K562 (cell line): Measurements from ENCODE around the gene SLC22A23. TPM values are rescaled to one million over a fixed set of nuclear protein-coding genes. Genes with fewer than 3 reads are reported as not detected.

Source experiments
- CBX2 ChIP-seq: fragments of 200-600 bp; sonication (generic); IDR thresholded peaks from one replicate; pipeline ENCODE4 v1.6.1; 2012; ENCODE audit warnings: mild to moderate bottlenecking, low read length, inconsistent platforms; ENCODE audit not compliant: insufficient read depth, poor library complexity, severe bottlenecking
- FOXP1 ChIP-seq: sonication (generic); formaldehyde crosslinking; IDR thresholded peaks from 2 replicates; pipeline ENCODE4 v1.8.0; 2022; ENCODE audit warnings: mild to moderate bottlenecking, missing genetic modification reagents
- HNRNPUL1 ChIP-seq: fragments of 200-400 bp; formaldehyde crosslinking; IDR thresholded peaks from 2 replicates; pipeline ENCODE4 v1.6.1; 2017; ENCODE audit warnings: low read length
- MAZ ChIP-seq, 2 experiments: fragments of 450-650 bp in 1 of 2; sonication (generic) in 1 of 2; formaldehyde crosslinking; IDR thresholded peaks in 1 of 2; conservative IDR thresholded peaks in 1 of 2; 2 replicates each; pipeline versions ENCODE4 v1.4.0 to v1.5.0; 2020; ENCODE audit warnings: mild to moderate bottlenecking in 1 of 2, missing genetic modification reagents in 1 of 2
- SETDB1 ChIP-seq: IDR thresholded peaks from one replicate; pipeline ENCODE4 v1.6.1; 2012; ENCODE audit warnings: low read length, control low read depth, inconsistent platforms
- ZNF140 ChIP-seq: fragments of 250-450 bp; sonication (Bioruptor Pico); IDR thresholded peaks from 2 replicates; pipeline ENCODE4 v1.8.0; 2021; ENCODE audit warnings: moderate library complexity, mild to moderate bottlenecking, inconsistent platforms
- ZNF253 ChIP-seq: fragments of 250-450 bp; sonication (Bioruptor Pico); conservative IDR thresholded peaks from 2 replicates; pipeline ENCODE4 v1.6.1; 2021; ENCODE audit warnings: mild to moderate bottlenecking
- polyA plus RNA-seq, 8 experiments: library from polyadenylated mRNA; depleted of rRNA in 4 of 8; stranded (reverse) in 5 of 8; unstranded in 3 of 8; fragments of >200 nt; fragmentation: Nextera tagmentation in 2 of 8; fragmentation: Illumina TruSeq in 1 of 8; extraction: Ambion mirVana in 2 of 8; extraction: Trizol in 1 of 8; gene quantifications; 2 replicates each; pipeline versions ENCODE4 v1.2.1 to v1.2.3, GENCODE V29; 2011 to 2014; ENCODE audit warnings: inconsistent platforms in 1 of 8, missing spikeins in 1 of 8
- total RNA-seq, 7 experiments: library from RNA; depleted of rRNA in 6 of 7; stranded (reverse); fragments of >200 nt in 6 of 7; fragmentation: Illumina TruSeq in 2 of 7; extraction: Trizol in 2 of 7; gene quantifications; 2 replicates each; pipeline versions ENCODE4 v1.2.1 to v1.2.3, GENCODE V29; 2011 to 2021; ENCODE audit warnings: low replicate concordance in 1 of 7
- TF ChIP-seq, protein P1 (sequence below): fragments of 450-650 bp; IDR thresholded peaks from 2 replicates; pipeline ENCODE4 v1.6.1; 2016; ENCODE audit warnings: mild to moderate bottlenecking, moderate library complexity
- TF ChIP-seq, protein P2 (sequence below): fragments of 450-650 bp; IDR thresholded peaks from 2 replicates; pipeline ENCODE4 v1.7.0; 2016; ENCODE audit warnings: borderline replicate concordance
- TF ChIP-seq, protein P3 (sequence below): sonication (generic); formaldehyde crosslinking; IDR thresholded peaks from 2 replicates; pipeline ENCODE4 v1.8.0; 2022; ENCODE audit warnings: mild to moderate bottlenecking, missing genetic modification reagents

SLC22A23 gene
- total and polyA plus RNA-seq, 9 of the 15 experiments (the other 6 are each of a cell fraction or from before 2014, with no cell fraction given), result 0.30 to 8.7 (median 2.5) TPM

DNA sequence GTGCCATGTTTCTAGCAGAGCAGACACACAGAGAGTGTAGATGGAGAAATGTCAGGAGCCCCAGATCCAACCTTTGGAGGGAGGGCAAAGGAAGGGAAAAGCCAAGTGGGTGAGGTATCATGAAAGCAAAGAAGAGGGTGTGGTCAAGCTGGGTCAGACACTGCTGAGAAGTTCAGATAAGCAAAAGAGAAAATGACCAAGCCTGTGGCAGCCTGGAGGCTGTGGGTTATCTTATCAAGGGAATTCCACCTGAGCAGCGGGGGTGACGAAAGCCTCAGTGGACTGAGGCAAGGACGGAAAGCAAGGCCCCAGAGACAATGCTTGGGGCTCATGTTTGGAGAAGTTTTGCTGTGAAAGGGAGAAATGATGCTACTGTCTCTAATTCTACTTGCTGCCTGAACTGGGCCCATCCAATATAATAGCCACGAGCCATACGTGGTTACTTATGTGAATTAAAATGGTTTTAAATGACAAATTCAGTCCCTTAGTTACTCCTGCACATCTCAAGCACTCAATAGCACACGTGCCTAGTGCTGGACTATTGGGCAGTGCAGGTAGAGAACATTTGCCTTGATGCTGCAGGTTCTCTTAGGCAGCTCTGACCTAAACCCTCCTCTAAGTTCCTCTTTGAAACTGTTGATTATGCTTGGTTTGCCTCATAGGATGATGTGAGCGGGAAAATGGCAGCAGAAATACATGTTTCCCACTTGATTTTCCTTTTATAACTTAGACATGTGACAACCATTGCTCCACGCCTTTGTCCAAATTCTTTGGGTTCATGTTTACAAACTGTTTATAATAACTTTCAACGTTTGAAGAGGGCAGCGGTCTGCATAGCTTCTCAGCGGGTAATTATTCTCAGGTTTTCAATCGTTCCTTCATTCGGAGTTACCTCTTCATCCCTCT is 63.7 kb downstream of the SLC22A23 start (continued):
- TF ChIP-seq, protein P1, sequence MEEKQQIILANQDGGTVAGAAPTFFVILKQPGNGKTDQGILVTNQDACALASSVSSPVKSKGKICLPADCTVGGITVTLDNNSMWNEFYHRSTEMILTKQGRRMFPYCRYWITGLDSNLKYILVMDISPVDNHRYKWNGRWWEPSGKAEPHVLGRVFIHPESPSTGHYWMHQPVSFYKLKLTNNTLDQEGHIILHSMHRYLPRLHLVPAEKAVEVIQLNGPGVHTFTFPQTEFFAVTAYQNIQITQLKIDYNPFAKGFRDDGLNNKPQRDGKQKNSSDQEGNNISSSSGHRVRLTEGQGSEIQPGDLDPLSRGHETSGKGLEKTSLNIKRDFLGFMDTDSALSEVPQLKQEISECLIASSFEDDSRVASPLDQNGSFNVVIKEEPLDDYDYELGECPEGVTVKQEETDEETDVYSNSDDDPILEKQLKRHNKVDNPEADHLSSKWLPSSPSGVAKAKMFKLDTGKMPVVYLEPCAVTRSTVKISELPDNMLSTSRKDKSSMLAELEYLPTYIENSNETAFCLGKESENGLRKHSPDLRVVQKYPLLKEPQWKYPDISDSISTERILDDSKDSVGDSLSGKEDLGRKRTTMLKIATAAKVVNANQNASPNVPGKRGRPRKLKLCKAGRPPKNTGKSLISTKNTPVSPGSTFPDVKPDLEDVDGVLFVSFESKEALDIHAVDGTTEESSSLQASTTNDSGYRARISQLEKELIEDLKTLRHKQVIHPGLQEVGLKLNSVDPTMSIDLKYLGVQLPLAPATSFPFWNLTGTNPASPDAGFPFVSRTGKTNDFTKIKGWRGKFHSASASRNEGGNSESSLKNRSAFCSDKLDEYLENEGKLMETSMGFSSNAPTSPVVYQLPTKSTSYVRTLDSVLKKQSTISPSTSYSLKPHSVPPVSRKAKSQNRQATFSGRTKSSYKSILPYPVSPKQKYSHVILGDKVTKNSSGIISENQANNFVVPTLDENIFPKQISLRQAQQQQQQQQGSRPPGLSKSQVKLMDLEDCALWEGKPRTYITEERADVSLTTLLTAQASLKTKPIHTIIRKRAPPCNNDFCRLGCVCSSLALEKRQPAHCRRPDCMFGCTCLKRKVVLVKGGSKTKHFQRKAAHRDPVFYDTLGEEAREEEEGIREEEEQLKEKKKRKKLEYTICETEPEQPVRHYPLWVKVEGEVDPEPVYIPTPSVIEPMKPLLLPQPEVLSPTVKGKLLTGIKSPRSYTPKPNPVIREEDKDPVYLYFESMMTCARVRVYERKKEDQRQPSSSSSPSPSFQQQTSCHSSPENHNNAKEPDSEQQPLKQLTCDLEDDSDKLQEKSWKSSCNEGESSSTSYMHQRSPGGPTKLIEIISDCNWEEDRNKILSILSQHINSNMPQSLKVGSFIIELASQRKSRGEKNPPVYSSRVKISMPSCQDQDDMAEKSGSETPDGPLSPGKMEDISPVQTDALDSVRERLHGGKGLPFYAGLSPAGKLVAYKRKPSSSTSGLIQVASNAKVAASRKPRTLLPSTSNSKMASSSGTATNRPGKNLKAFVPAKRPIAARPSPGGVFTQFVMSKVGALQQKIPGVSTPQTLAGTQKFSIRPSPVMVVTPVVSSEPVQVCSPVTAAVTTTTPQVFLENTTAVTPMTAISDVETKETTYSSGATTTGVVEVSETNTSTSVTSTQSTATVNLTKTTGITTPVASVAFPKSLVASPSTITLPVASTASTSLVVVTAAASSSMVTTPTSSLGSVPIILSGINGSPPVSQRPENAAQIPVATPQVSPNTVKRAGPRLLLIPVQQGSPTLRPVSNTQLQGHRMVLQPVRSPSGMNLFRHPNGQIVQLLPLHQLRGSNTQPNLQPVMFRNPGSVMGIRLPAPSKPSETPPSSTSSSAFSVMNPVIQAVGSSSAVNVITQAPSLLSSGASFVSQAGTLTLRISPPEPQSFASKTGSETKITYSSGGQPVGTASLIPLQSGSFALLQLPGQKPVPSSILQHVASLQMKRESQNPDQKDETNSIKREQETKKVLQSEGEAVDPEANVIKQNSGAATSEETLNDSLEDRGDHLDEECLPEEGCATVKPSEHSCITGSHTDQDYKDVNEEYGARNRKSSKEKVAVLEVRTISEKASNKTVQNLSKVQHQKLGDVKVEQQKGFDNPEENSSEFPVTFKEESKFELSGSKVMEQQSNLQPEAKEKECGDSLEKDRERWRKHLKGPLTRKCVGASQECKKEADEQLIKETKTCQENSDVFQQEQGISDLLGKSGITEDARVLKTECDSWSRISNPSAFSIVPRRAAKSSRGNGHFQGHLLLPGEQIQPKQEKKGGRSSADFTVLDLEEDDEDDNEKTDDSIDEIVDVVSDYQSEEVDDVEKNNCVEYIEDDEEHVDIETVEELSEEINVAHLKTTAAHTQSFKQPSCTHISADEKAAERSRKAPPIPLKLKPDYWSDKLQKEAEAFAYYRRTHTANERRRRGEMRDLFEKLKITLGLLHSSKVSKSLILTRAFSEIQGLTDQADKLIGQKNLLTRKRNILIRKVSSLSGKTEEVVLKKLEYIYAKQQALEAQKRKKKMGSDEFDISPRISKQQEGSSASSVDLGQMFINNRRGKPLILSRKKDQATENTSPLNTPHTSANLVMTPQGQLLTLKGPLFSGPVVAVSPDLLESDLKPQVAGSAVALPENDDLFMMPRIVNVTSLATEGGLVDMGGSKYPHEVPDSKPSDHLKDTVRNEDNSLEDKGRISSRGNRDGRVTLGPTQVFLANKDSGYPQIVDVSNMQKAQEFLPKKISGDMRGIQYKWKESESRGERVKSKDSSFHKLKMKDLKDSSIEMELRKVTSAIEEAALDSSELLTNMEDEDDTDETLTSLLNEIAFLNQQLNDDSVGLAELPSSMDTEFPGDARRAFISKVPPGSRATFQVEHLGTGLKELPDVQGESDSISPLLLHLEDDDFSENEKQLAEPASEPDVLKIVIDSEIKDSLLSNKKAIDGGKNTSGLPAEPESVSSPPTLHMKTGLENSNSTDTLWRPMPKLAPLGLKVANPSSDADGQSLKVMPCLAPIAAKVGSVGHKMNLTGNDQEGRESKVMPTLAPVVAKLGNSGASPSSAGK, result peak; percentile 92
- TF ChIP-seq HNRNPUL1 (no peak), ZNF140 (CRISPR knock-in tag) (no peak), SETDB1 (no peak), FOXP1 (CRISPR knock-in tag) (peak; percentile 79), MAZ (CRISPR knock-in tag; conservative IDR thresholded peaks at IDR 0.05 in 1 of 2, IDR thresholded peaks at IDR 0.05 in 1 of 2) (peak; percentile 76 to 91), CBX2 (no peak), ZNF253 (no peak)
- TF ChIP-seq, protein P2, sequence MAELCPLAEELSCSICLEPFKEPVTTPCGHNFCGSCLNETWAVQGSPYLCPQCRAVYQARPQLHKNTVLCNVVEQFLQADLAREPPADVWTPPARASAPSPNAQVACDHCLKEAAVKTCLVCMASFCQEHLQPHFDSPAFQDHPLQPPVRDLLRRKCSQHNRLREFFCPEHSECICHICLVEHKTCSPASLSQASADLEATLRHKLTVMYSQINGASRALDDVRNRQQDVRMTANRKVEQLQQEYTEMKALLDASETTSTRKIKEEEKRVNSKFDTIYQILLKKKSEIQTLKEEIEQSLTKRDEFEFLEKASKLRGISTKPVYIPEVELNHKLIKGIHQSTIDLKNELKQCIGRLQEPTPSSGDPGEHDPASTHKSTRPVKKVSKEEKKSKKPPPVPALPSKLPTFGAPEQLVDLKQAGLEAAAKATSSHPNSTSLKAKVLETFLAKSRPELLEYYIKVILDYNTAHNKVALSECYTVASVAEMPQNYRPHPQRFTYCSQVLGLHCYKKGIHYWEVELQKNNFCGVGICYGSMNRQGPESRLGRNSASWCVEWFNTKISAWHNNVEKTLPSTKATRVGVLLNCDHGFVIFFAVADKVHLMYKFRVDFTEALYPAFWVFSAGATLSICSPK, result no peak
- TF ChIP-seq, protein P3, sequence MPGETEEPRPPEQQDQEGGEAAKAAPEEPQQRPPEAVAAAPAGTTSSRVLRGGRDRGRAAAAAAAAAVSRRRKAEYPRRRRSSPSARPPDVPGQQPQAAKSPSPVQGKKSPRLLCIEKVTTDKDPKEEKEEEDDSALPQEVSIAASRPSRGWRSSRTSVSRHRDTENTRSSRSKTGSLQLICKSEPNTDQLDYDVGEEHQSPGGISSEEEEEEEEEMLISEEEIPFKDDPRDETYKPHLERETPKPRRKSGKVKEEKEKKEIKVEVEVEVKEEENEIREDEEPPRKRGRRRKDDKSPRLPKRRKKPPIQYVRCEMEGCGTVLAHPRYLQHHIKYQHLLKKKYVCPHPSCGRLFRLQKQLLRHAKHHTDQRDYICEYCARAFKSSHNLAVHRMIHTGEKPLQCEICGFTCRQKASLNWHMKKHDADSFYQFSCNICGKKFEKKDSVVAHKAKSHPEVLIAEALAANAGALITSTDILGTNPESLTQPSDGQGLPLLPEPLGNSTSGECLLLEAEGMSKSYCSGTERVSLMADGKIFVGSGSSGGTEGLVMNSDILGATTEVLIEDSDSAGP (CRISPR knock-in tag), result no peak
